Astrocyte of the spinal cord (primary cell): Measurements from ENCODE around the gene MYOCOS.

Experiments used
- DNase-seq: peaks from one replicate; pipeline ENCODE4 v3.0.0; 2011; ENCODE audit warnings: low read depth, low spot score
- H3K4me3 ChIP-seq: 2 replicates; pipeline ENCODE4 v1.5.1; 2011; ENCODE audit warnings: low read depth, mild to moderate bottlenecking, low read length, moderate library complexity
- CTCF ChIP-seq: IDR thresholded peaks from 2 replicates; pipeline ENCODE4 v1.5.1; 2012; ENCODE audit warnings: low read depth, mild to moderate bottlenecking, low read length, inconsistent platforms
- in situ Hi-C: cut with HindIII; loops from 2 replicates; pipeline ENCODE4 v1.10.0; 2017; ENCODE audit warnings: low sequenced_read_pairs

MYOCOS gene

GRCh38 chr1:171645553-171646248, 23.7 kb downstream of the MYOCOS start:
- no peak for TF ChIP-seq CTCF
- in situ Hi-C loops, result no loop called here
- no peak overlapping the region for H3K4me3 ChIP-seq
- DNase-seq, result peak; percentile 17

GRCh38 chr1:171646249-171646560, 24.2 kb downstream of the MYOCOS start:
- no peak overlapping the region for H3K4me3 ChIP-seq
- TF ChIP-seq CTCF, result no peak
- in situ Hi-C loops, result no loop called here

GRCh38 chr1:171652234-171652822, 30.3 kb downstream of the MYOCOS start, which contains the start of gene MYOC:
Gene MYOC, minus strand, starts transcription at chr1:171652688. Its CDS starts 77 bp downstream, at chr1:171652611.
- in situ Hi-C loops, result no loop called here
- DNase-seq, result no peak
- H3K4me3 ChIP-seq, result no peak within 1 kb of the TSS
- no peak for TF ChIP-seq CTCF

More at GRCh38 chr1:171646249-171646560, 24.2 kb downstream of the MYOCOS start:
- DNase-seq, result no peak

- in situ Hi-C loops, result no loop called here
- TF ChIP-seq CTCF, result no peak
- H3K4me3 ChIP-seq, result no peak overlapping the region
- no peak for DNase-seq
Measured at GRCh38 chr1:171653796-171654195, 31.8 kb downstream of the MYOCOS start.

- in situ Hi-C loops, result no loop called here
- no peak for TF ChIP-seq CTCF
- H3K4me3 ChIP-seq, result no peak overlapping the region
- peak; percentile 25 for DNase-seq
Measured at GRCh38 chr1:171654201-171654941, 32.3 kb downstream of the MYOCOS start.

- no peak overlapping the region for H3K4me3 ChIP-seq
- peak; percentile 76 for TF ChIP-seq CTCF
- in situ Hi-C loops, result no loop called here
- peak; percentile 47 for DNase-seq
Measured at GRCh38 chr1:171654942-171655745, 33.1 kb downstream of the MYOCOS start.
